HepG2 (cell line): ENCODE data around the gene DGCR2. TPM values are rescaled to one million over a fixed set of nuclear protein-coding genes. Genes with fewer than 3 reads are reported as not detected.

Experiments used
- MTA3 ChIP-seq: sonication (generic); formaldehyde crosslinking; IDR thresholded peaks from 2 replicates; pipeline ENCODE4 v1.4.0; 2020; ENCODE audit warnings: missing genetic modification reagents
- SALL1 ChIP-seq: sonication (generic); formaldehyde crosslinking; IDR thresholded peaks from 2 replicates; pipeline ENCODE4 v1.8.0; 2022; ENCODE audit warnings: mild to moderate bottlenecking, missing genetic modification reagents
- ZNF570 ChIP-seq: sonication (generic); formaldehyde crosslinking; IDR thresholded peaks from 2 replicates; pipeline ENCODE4 v1.4.0; 2020; ENCODE audit warnings: mild to moderate bottlenecking, missing genetic modification reagents, borderline replicate concordance
- polyA plus RNA-seq, 8 experiments: library from polyadenylated mRNA; depleted of rRNA in 3 of 8; stranded (reverse) in 7 of 8; unstranded in 1 of 8; fragments of >200 nt; fragmentation: Illumina TruSeq in 4 of 8; extraction: Trizol in 4 of 8; gene quantifications; 2 replicates each; pipeline versions ENCODE4 v1.2.1 to v1.2.3, GENCODE V29; 2011 to 2016; ENCODE audit warnings: low read depth in 4 of 8, missing spikeins in 1 of 8, mixed read lengths in 1 of 8; ENCODE audit not compliant: insufficient read depth in 1 of 8
- total RNA-seq, 5 experiments: library from RNA; depleted of rRNA; stranded (reverse); fragments of >200 nt; fragmentation: Illumina TruSeq; extraction: Trizol; gene quantifications; 2 replicates each; pipeline ENCODE4 v1.2.3, GENCODE V29; 2016; ENCODE audit warnings: low read depth in 1 of 5
- TF ChIP-seq, protein P1 (sequence below): sonication (generic); formaldehyde crosslinking; IDR thresholded peaks from 2 replicates; pipeline ENCODE4 v1.4.0; 2020; ENCODE audit warnings: missing genetic modification reagents; ENCODE audit errors: not compliant biosample characterization
- TF ChIP-seq, protein P2 (sequence below): sonication (generic); formaldehyde crosslinking; IDR thresholded peaks from one replicate; pipeline ENCODE4 v1.5.1; 2020; ENCODE audit warnings: mild to moderate bottlenecking, missing genetic modification reagents; ENCODE audit errors: not compliant biosample characterization
- TF ChIP-seq, protein P3 (sequence below): sonication (generic); formaldehyde crosslinking; IDR thresholded peaks from 2 replicates; pipeline ENCODE4 v1.4.0; 2020; ENCODE audit warnings: missing genetic modification reagents
- TF ChIP-seq, protein P4 (sequence below): sonication (generic); formaldehyde crosslinking; IDR thresholded peaks from 2 replicates; pipeline ENCODE4 v1.4.0; 2020; ENCODE audit warnings: mild to moderate bottlenecking, missing genetic modification reagents

DGCR2 gene
- total and polyA plus RNA-seq, 2 of the 13 experiments (the other 11 are each of a cell fraction or from before 2014, with no cell fraction given) = 23.1 to 35.3 TPM

DNA sequence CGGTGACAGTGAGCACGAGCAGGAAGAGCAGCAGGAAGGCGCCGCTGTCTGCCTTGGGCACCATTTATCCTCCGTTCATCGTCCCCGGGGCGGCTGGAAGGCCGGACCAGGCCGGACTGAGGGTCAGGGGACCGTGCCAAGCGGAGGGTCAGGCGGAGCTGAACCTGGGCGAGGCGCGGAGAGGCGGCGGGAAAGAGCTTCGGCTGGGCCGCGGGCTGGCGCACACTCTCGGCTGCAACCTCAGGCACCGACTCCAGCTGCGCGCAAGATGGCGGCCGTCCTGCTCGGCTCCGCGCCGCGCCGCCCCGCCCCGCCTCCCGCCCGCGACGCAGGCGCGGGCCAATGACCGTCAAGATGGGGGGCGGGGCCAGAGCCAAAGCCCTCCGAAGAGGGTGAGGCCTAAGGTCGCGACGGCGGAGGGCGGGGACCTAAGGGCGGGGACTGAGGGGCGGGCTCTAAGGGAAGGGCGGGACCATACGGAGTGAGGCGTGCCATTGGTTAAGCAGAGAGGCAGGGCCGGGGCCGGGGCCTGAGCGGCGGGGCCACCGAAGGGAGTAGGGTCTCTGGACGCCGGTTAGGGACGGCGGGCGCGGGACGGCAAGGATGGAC is at the start of gene DGCR2 (continued):
- TF ChIP-seq MTA3 (CRISPR knock-in tag) (no peak), SALL1 (CRISPR knock-in tag) (peak; percentile 45), ZNF570 (CRISPR knock-in tag) (no peak)
- TF ChIP-seq, protein P1, sequence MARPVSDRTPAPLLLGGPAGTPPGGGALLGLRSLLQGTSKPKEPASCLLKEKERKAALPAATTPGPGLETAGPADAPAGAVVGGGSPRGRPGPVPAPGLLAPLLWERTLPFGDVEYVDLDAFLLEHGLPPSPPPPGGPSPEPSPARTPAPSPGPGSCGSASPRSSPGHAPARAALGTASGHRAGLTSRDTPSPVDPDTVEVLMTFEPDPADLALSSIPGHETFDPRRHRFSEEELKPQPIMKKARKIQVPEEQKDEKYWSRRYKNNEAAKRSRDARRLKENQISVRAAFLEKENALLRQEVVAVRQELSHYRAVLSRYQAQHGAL (CRISPR knock-in tag) = no peak
- TF ChIP-seq, protein P2, sequence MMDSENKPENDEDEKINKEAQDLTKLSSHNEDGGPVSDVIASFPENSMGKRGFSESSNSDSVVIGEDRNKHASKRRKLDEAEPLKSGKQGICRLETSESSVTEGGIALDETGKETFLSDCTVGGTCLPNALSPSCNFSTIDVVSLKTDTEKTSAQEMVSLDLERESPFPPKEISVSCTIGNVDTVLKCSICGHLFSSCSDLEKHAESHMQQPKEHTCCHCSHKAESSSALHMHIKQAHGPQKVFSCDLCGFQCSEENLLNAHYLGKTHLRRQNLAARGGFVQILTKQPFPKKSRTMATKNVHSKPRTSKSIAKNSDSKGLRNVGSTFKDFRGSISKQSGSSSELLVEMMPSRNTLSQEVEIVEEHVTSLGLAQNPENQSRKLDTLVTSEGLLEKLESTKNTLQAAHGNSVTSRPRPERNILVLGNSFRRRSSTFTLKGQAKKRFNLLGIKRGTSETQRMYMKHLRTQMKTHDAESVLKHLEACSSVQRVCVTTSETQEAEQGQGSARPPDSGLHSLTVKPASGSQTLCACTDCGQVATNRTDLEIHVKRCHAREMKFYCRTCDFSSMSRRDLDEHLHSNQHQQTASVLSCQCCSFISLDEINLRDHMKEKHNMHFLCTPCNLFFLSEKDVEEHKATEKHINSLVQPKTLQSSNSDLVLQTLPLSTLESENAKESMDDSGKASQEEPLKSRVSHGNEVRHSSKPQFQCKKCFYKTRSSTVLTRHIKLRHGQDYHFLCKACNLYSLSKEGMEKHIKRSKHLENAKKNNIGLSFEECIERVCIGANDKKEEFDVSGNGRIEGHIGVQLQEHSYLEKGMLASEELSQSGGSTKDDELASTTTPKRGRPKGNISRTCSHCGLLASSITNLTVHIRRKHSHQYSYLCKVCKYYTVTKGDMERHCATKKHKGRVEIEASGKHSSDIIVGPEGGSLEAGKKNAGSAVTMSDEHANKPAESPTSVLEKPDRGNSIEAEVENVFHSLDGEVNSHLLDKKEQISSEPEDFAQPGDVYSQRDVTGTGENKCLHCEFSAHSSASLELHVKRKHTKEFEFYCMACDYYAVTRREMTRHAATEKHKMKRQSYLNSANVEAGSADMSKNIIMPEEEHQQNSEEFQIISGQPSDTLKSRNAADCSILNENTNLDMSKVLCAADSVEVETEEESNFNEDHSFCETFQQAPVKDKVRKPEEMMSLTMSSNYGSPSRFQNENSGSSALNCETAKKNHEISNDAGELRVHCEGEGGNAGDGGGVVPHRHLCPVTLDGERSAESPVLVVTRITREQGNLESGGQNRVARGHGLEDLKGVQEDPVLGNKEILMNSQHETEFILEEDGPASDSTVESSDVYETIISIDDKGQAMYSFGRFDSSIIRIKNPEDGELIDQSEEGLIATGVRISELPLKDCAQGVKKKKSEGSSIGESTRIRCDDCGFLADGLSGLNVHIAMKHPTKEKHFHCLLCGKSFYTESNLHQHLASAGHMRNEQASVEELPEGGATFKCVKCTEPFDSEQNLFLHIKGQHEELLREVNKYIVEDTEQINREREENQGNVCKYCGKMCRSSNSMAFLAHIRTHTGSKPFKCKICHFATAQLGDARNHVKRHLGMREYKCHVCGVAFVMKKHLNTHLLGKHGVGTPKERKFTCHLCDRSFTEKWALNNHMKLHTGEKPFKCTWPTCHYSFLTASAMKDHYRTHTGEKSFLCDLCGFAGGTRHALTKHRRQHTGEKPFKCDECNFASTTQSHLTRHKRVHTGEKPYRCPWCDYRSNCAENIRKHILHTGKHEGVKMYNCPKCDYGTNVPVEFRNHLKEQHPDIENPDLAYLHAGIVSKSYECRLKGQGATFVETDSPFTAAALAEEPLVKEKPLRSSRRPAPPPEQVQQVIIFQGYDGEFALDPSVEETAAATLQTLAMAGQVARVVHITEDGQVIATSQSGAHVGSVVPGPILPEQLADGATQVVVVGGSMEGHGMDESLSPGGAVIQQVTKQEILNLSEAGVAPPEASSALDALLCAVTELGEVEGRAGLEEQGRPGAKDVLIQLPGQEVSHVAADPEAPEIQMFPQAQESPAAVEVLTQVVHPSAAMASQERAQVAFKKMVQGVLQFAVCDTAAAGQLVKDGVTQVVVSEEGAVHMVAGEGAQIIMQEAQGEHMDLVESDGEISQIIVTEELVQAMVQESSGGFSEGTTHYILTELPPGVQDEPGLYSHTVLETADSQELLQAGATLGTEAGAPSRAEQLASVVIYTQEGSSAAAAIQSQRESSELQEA (CRISPR knock-in tag) = no peak
- TF ChIP-seq, protein P3, sequence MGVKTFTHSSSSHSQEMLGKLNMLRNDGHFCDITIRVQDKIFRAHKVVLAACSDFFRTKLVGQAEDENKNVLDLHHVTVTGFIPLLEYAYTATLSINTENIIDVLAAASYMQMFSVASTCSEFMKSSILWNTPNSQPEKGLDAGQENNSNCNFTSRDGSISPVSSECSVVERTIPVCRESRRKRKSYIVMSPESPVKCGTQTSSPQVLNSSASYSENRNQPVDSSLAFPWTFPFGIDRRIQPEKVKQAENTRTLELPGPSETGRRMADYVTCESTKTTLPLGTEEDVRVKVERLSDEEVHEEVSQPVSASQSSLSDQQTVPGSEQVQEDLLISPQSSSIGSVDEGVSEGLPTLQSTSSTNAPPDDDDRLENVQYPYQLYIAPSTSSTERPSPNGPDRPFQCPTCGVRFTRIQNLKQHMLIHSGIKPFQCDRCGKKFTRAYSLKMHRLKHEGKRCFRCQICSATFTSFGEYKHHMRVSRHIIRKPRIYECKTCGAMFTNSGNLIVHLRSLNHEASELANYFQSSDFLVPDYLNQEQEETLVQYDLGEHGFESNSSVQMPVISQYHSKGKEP = no peak
- TF ChIP-seq, protein P4, sequence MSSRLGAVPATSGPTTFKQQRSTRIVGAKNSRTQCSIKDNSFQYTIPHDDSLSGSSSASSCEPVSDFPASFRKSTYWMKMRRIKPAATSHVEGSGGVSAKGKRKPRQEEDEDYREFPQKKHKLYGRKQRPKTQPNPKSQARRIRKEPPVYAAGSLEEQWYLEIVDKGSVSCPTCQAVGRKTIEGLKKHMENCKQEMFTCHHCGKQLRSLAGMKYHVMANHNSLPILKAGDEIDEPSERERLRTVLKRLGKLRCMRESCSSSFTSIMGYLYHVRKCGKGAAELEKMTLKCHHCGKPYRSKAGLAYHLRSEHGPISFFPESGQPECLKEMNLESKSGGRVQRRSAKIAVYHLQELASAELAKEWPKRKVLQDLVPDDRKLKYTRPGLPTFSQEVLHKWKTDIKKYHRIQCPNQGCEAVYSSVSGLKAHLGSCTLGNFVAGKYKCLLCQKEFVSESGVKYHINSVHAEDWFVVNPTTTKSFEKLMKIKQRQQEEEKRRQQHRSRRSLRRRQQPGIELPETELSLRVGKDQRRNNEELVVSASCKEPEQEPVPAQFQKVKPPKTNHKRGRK (CRISPR knock-in tag) = no peak
